HG02943 (cell line): Measurements from ENCODE around the gene CLNK.

Experiments
- ATAC-seq: cut with Tn5 transposase; IDR thresholded peaks from one replicate; pipeline ENCODE4 v1.9.1; 2021; ENCODE audit warnings: mild to moderate bottlenecking, low read depth, moderate library complexity; ENCODE audit not compliant: unreplicated experiment

Gene CLNK

DNA sequence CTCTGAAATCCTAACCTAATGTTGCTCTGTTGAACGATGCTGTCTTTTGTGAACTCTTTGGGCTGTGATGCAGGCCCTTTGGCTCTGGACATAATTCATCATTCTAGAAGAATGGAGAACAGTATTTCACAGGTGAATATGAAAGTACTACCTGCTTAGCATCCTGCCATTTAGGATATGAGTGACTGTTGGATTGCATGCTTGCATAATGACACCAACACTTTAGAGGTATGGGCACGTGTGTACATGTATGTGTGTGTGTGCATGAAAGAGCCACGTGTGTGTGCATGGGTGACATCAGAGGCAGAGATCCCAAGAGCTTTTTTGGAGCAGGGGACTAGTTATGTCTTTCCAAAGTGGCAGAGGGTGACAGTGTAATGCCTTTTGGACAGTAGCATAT is 157.1 kb downstream of the CLNK start:
- no peak for ATAC-seq

DNA sequence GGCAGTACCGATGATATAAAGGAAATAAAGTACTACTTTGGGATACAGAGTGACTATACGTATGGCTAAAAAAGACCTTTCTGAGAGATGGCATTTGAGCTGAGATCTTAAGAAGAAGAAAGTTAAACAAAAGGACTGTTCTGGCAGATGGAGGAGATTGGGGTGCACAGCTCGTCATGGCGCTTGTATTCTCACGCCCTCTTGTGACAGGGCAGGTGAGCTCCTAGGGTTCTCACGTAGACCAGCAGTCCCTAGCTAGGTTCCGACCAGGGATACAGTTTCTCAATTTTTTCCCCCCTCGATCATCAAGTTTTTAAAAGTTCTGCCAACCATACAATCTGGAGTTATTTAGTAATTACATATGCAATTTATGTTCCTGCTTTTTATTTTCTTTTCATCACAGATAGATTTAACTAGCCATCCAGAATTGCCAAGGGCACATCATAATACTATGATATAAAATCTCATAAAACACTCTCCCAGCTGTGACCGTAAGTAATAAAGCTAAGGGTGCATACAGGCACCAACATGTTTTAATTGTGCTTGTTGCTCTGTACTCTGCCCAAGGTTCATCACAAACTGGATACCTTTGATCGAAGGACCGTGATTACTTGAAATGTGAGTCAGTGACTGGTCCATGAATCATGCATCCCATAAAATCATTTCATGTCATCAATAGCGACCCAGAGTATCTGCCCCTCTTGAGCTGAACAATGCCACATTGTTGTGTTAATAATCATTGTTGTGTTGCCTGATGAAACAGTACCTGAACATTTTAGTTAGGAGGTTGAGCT is 157.9 kb downstream of the CLNK start:
- no peak for ATAC-seq

DNA sequence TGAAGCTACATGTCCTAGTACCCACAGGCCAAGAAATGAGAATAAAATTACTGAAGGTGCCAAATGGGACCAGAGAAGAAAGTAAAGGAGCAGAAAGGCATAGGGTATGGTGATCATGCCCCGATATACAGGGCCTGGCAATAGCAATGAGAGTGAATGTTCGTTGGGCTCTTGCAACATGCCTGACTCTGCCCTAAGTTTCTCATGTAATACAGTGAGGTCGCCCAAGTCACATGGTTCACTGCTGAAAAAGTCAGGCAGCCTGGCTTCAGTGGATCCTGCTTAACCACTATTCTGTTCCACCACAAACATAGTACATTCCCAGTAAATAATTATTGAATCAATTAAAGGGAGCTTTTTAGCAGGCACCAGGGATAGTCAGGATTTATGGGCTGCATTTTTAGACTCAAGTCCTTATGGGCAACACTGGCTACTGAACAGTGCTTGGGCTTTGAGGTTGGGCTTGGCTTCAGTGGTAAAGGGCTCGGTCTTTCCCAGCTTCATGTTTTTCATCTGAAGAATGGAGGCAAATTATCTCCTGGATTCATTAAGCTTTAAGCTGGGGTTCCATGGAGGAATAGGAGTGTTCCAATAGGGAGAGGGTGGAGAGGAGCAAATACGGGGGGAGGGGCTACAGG is 160.3 kb downstream of the CLNK start:
- no peak for ATAC-seq

DNA sequence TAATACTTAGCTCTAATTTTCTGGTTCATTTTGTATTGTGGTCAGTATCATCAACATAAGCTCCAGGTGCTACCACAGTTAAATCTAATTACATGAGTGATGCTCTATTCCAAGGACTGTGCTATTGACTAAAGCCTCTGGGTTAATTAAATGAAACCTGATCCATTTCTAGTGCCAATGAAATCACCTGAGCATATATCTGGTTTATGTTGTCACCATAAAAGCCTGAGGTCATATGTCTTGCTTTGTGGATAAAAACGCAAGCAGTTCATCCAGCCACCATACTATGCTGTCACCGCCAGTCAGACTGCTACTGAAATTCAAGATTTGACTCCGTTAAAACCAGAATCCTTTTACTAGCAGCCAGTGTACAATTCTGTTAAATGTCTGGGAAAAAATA is 163.1 kb downstream of the CLNK start:
- ATAC-seq: no peak

DNA sequence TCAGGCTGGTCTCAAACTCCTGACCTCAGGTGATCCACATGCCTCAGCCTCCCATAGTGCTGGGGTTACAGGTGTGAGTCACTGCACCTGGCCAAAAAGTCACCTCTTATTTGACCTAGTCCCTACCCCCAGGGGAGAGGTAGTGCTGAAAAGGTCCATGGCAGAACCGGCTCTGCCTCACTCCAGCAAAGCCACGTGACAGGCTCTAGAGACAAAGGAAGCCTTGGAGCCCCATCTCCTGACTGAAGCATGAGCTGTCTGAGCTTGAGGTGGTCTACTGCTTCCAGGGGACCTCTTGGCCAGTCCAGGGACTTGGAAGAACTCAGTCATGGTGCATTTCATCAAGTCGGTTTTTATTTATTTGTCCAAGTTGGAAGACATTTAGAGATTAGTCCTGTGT is 174.8 kb downstream of the CLNK start:
- no peak for ATAC-seq

DNA sequence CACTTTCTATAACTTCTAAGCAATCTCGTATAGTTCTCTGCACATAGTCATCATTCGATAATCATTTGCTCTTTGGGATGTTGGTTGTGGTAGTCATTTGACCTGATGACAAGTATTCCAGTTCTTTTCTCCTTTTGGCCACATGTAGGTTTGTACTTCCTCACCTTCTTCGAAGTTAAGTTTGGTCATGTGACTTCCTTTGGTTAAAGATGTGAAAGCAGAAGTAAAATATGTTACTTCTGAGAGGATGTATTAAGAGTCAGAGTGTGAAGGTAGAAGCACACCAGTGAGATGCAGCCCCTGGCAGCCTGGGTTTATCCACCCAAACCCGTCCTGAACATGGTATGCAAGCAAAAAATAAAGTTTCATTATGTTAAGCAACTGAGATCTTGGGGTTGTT is 178.5 kb downstream of the CLNK start:
- no peak for ATAC-seq

DNA sequence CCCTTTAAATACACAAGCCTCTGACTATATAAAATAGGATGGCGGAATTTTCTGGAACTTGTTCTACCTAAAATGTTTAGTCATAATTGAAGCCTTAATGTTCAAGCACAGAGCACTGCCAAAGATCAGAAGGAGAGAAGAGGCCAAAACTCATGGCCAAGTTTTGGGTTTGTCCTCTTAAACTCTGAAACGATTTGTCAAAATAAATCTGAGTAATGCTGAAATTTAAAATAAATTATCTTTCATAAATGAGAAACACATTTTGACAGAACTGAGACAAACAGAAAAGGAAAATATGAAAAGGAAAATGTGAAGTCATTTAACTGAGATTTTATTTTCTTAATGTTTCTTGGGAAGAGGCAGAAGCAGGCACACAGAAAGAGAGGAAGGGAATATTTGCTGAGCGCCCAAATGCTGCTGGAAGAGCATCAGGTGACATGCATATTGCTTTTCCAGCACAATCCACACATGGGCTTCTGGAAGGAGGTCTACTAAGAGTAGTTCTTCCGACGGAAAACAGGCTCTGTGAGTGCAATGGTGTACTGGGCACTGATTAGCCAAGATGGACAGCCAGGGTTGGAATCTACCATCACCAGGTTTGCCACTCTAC is 179.9 kb downstream of the CLNK start:
- no peak for ATAC-seq

DNA sequence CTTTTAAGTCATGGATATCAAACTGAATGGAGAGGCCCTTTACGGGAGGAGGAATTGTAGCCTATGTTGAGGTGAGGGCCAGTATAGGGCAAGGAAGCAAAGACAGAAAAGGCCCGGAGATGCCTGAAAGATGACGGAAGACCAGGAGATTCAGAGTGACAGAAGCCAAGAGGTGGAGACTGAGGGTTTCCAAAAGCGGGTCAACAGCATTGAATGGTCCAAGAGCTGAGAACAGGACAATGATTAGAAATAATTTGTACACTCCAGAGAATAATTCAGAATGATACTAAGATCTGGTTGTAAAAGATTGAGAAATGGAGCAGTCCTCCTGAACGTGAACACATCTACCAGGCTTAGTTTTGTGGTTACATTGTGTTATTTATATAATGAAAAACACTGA is 181.9 kb downstream of the CLNK start:
- no peak for ATAC-seq

DNA sequence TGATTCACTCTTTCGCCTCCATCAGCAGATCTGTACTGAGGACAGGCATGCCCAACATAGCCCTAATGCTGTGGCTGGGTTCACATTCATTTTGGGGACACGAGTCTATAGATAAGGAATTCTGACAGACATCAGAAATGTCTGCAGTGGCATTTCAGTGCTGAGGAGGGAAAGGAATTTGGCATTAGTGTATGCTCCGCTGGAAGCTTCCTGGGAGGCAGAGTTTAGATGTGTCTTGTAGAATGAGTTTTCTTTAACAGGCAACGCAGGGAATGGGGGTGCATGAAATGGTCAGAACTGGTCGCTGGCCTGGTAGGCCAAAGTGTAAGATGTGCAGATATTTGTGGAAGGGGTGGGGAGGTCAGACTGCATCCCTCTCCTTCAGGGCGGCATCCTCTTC is 183.8 kb downstream of the CLNK start:
- no peak for ATAC-seq

DNA sequence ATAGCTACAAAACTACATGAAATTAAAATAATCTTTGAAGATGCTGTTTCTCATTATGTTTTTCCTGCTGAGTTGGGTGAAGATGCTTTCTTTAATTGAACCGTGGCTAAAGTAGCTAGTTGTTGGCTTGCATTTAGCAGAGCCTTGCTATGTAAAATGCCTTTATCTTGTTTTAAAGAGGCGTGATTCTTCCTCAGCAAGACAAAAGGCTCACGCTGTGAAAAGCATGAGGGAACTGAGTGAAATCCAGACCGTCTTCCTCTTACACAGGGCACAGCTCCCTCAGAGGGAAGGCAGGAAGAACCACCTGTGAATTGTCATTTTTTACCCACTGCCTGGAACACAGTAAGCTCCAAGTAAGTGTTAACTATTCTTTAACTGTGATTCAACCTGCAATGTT is 188.4 kb downstream of the CLNK start:
- ATAC-seq: no peak

DNA sequence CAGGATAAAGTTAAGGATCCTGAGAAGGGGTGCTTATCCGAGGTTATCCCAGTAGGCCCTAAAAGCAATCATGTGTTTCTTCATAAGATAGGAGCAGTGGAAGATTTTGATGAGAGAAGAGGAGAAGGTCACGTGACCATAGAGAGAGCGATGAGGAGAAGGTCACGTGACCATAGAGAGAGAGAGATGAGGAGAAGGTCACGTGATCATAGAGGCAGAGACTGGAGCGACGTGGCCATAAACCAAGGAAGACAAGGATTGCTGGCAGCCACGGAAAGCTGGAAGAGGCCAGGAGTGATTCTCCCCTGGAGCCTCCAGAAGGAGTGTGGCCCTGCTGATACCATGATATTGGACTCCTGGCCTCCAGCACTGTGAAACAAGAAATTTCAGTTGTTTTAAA is 188.9 kb downstream of the CLNK start:
- no peak for ATAC-seq

DNA sequence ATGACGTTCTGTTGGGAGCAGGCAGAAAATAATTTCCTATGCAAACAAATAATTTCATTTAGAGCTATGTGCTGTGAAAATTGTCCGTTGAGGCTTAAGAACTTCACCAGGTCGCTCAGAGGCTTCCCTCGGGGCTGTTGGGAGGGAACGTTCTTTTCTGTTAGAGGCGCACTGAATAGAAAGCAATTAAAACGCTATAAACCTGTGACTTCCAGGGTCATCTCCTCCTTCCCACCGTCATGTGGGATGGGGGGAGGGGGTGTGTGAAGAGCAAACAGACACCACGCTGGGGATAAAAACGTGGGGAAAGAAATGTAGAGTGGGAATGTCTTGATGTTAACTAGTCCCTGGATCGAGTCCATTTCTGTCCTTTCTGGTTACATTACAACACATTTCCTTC is 192.1 kb downstream of the CLNK start:
- ATAC-seq: no peak

DNA sequence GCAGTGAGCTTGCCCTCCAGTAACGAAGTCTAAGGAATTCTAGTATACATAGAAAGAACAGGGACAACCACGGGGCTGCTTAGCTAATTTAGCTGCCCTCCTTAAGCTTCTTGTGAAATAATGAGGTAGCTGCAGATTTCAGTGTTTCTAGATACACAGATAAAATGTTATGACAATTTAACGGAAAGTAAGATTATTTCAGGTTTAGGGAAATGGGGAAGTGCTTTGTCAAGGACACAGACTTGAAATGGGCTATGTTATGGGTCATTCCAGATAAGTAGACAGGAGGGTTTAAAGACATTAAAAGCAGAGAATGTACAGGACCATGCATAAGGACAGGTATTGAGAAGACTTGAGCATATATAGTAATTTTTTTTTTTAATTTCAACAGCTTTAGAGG is 193.2 kb downstream of the CLNK start:
- ATAC-seq: no peak

DNA sequence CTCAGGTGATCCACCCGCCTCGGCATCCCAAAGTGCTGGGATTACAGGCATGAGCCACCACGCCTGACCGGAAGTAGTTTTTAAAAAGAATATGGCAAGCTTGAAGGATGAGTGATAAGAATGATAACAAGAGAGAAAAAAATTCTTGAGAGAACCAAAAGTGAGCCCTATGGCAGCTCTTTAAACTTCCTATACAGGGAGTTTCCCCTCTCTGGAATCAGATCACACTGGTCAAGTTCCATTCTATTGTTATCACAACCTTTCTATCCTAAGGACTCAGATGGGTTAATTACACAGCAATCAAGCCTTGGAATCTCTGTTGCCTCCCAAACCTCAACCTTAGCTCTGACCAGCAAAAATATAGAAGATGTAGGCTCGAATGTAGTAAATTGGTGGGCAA is 193.6 kb downstream of the CLNK start:
- no peak for ATAC-seq

DNA sequence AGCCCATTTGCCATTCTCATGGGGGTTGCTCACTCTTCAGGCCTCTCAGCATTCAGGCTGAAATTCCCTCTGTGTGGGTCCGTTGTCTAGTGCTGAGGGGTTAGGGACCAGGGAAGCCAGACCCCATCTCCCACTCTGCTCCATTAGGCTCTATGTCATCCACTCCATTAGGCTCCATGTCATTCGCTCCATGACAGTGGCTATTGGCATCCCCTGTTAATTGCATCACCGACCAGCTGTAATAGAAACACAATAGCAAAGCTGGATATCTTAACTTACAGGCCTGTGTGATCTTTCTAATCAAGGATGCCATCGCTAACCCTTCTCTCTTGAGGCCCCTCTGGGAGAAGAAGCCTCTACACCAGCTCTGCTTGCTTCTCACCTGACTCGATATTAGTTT is 201.7 kb downstream of the CLNK start:
- ATAC-seq: no peak

DNA sequence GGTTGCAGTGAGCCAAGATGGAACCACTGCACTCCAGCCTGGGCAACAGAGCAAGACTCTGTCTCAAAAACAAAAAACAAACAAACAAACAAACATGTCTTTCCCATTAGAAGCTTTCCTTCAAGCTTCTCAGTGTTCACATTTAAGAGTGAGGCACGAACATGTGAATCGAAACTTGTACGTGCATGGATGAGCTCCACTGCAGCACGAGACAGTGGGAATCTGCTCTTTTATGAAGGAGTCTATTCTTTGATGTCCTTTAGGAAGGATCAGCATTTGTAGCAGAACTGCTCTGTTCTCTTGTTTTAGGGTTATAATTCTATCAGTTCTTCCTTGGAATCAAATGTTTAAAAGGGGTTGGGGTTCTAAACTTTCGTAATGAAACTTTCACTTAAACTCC is 204.0 kb downstream of the CLNK start:
- no peak for ATAC-seq

DNA sequence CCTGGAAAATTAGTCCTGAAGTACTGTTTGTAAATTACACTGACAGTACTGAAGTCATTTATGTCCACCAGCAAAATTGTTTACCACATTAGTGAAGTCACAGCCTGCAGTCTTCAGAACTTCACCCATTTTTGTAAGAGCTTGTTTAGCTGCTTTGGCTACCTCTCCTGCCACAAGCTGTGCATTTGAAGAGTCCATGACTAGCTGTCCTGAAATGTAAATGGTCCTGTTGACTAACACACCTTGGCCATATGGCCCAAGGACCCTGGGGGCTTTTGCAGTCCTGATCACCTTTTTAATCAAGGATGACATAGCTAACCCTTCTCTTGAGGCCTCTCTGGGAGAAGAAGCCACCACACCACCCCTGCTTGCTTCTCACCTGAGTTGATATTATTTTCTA is 205.9 kb downstream of the CLNK start:
- no peak for ATAC-seq

DNA sequence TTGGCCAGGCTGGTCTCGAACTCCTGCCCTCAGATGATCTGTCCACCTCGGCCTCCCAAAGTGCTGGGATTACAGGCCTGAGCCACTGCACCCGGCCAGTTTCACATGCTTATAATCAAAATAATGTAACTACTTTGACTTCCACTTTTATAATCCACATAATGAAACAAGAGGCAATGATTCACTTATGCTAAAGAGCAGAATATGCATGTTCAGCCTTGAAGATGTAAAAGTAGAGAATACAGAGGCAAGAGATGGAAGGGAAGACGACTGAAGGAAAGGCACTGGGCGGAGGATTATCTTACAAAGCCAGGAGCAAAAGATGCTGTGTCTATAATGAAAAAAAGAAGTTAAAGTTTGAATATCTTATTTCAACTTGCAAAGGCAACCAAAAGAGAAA is 214.1 kb downstream of the CLNK start:
- no peak for ATAC-seq

DNA sequence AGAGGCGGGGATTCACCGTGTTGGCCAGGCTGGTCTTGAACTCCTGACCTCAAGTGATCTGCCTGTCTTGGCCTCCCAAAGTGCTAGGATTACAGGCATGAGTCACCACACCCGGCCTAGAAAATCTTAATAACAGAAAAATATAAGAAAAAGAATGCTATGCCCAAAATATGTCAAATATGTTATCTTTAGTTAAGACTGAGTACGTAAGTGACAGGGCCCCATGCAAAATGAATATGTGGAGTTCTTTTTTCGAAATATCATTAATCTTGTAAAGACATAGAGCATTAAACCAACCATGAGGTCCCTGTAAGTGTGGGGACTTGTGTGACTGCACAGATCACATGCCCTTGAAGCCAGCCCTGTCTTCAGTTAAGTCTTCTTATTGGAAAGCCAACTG is 218.4 kb downstream of the CLNK start:
- no peak for ATAC-seq

DNA sequence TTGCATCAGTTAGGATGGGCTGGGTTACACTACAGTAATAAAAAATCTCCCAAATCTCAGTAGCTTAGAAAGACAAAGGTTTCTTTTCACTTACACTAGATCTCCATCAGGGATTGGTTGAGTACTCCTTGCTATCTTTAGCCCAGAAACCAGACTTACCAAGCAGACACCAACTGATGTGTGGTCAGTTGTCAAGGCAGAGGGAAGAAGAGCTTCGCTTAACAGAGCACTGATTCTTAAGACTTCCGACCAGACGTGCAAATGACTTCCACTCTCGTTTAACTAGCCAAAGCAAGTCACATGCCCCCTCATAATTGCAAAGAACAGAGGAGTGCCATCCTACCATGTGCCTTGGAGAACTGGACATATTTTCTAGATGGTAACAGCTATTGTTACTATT is 221.7 kb downstream of the CLNK start:
- no peak for ATAC-seq

DNA sequence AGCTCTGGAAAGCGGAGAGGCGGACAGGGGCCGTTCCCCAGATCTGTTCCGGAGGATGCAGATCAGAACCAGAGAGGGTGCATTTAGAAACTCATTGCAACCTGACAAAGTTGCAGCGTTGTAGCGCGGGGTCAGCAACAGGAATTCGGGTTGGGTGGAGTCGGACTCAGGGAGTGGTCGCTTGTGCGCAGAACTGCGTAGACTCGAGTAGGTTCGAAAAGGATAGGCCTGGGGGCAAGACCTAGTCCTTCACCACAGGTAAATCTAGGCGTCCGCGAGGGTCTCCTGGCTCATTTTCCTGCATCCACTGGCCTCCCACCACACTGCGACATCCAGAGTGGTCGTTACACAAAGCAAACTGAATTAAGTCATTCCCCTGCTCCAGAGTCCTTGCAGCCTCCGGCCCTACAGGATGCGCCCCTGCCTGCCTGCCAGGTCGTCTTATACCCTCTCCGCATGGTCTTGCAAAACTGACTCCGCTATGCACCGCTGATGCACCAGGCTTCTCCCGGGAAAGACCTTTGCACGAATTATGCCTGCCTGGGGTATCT is 222.6 kb downstream of the CLNK start:
- no peak for ATAC-seq
